ENCODE data around the gene SNCB. TPM values are rescaled to one million over a fixed set of nuclear protein-coding genes. Genes with fewer than 3 reads are reported as not detected.

The SNCB gene
- total and polyA plus RNA-seq, 2 of the 8 experiments (the other 6 are each of a cell fraction or from before 2014, with no cell fraction given), result 4.2 to 5.9 TPM

DNA sequence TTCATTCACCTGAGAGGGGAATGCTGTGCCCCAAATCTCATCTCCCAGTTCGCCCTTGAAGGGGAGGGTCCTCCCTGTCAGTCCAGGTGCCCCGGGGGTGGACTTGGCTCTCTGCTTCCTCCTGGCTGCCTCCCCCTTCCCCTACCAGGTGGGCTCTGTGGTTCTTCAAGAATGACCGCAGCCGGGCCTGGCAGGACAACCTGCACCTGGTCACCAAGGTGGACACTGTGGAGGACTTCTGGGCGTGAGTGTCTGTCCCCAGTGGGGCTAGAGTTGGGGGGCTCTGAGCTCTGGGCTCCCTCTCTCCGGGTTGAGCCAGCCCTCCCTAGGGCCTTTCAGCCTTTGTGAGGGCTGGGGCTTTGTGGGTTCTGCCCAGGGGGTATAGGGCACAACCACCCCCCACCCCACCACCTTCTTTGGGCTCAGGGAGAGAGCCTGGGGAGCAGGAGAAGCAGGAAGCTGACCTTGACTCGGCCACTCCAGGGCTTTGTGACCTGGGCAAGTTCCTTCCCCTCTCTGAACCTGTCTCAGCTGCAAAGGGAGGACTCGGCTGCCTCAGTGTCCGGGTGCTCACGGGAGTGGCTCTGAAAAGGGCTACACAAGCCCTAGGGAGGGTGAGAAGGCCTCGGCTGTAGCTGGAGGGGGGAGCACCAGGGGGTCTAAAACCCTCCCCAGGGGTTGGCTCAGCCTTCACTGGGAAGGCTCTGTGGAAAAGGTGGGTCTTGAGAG, 13.3 kb upstream of the SNCB start:
- H3K79me2 ChIP-seq (ENCODE audit: control insufficient read depth in 1 of 2, insufficient read depth in 2 of 2, low read length in 2 of 2), result peaks cover 0 to 4% of the 10 kb centered on the region in 2 experiments; a peak in 1 of 4 replicates
- H2BK12ac ChIP-seq (ENCODE audit: low read depth, low read length), result no peak overlapping the region
- TF ChIP-seq POU5F1 (IDR thresholded peaks at IDR 0.05; ENCODE audit: low read depth, low read length) (no peak), FOSL1 (IDR thresholded peaks at IDR 0.05; ENCODE audit: insufficient read depth, low read depth, low read length) (no peak), TAF7 (optimal IDR thresholded peaks at IDR 0.05; ENCODE audit: borderline replicate concordance, low read depth, low read length) (no peak), PHF8 (conservative IDR thresholded peaks at IDR 0.05; ENCODE audit: low read depth, low read length) (no peak), KDM4A (IDR thresholded peaks at IDR 0.05; ENCODE audit: low read depth, low read length, severe bottlenecking) (no peak), BACH1 (IDR thresholded peaks at IDR 0.05; ENCODE audit: low read length) (no peak), EGR1 (IDR thresholded peaks at IDR 0.05; ENCODE audit: borderline replicate concordance, low read depth, low read length) (no peak), CBX8 (IDR thresholded peaks at IDR 0.05; ENCODE audit: borderline replicate concordance, low read depth, low read length) (no peak), TAF1 (IDR thresholded peaks at IDR 0.05; ENCODE audit: low read depth, low read length) (no peak), TBP (IDR thresholded peaks at IDR 0.05; ENCODE audit: low read depth, low read length) (no peak), CHD1 (IDR thresholded peaks at IDR 0.05; ENCODE audit: low read depth, low read length) (no peak), JUN (IDR thresholded peaks at IDR 0.05; ENCODE audit: low read depth, low read length) (no peak), SUZ12 (IDR thresholded peaks at IDR 0.05; ENCODE audit: low read length) (no peak)

More for the DNA sequence above, 13.3 kb upstream of the SNCB start:
- no peak overlapping the region for H2AK5ac ChIP-seq (ENCODE audit: low read depth, low read length)
- peaks cover 0 to 33% (median 23%) of the 10 kb centered on the region in 4 experiments; a peak in 6 of 7 replicates for H3K4me1 ChIP-seq (replicated peaks in 1 of 4; ENCODE audit: control insufficient read depth in 3 of 4, insufficient read depth in 4 of 4, low read length in 3 of 4)
- H4K5ac ChIP-seq (ENCODE audit: insufficient read length, low read depth, low read length), result no peak overlapping the region
- no peak overlapping the region for H2BK20ac ChIP-seq (ENCODE audit: low read length)
- WGBS, 2 experiments (ENCODE audit: extremely low coverage in 1 of 2, insufficient coverage in 1 of 2, insufficient read length in 1 of 2, insufficient replicate concordance in 2 of 2, low coverage in 1 of 2, low lambda C conversion rate in 2 of 2, missing lambda C conversion rate in 1 of 2), result 90% methylated on average over 9 of the region's 11 CpGs; no CpG with 5 or more reads in 1 of the 2 experiments
- H2AFZ ChIP-seq (ENCODE audit: low read length), result no peak overlapping the region
- 0 out of 2 replicates have a peak overlapping the region, but pooled peaks have one; percentile 24 for H2BK5ac ChIP-seq (ENCODE audit: low read depth, low read length)
- H2BK120ac ChIP-seq (replicated peaks; ENCODE audit: low read depth, low read length), result no peak overlapping the region
- H3K4me3 ChIP-seq (ENCODE audit: extremely low read depth in 1 of 4, insufficient read depth in 2 of 4, low read depth in 3 of 4, low read length in 4 of 4), result no peak overlapping the region
- ChIA-PET POLR2A (ENCODE audit: partially characterized antibody) (interaction anchor here (0.7 to 1.3 kb wide), 4 partner anchors 8 to 105 kb away, joined by 3 to 4 read pairs (median 3); no protein-coding TSS in a partner anchor), CTCF (ENCODE audit: partially characterized antibody) (interaction anchor here (0.9 to 4.4 kb wide), 4 partner anchors 13 to 70 kb away, joined by 4 to 14 read pairs (median 4); partner anchors contain the start of genes EIF4E1B and SNCB)
- H4K91ac ChIP-seq (replicated peaks; ENCODE audit: insufficient read length, low read length), result peak overlapping the region; percentile 84
- no peak overlapping the region for H3K56ac ChIP-seq (replicated peaks; ENCODE audit: insufficient read length, low read depth, low read length)
- peaks cover 7% of the 10 kb centered on the region; the same call in 1 of the 2 replicates for H3K23me2 ChIP-seq (ENCODE audit: low read depth, low read length)
- H4K8ac ChIP-seq (ENCODE audit: extremely low read depth, insufficient read depth, low read length), result peak overlapping the region; percentile 28; the same call in 1 of the 2 replicates
- H3K23ac ChIP-seq (ENCODE audit: insufficient read length), result no peak overlapping the region
- H3K4me2 ChIP-seq (ENCODE audit: insufficient read depth in 1 of 2, low read depth in 2 of 2, low read length in 2 of 2), result peak overlapping the region; percentile 18 to 45; a peak in 2 of 4 replicates
- no peaks in the 10 kb centered on the region for H3K36me3 ChIP-seq (ENCODE audit: control insufficient read depth in 2 of 4, insufficient read depth in 4 of 4, low read length in 3 of 4)
- no peak overlapping the region; the same call in 1 of the 2 replicates for H3K18ac ChIP-seq (ENCODE audit: extremely low read depth, low read length)
- no peak overlapping the region for H3K27ac ChIP-seq (ENCODE audit: low read depth, low read length)
- no peak overlapping the region for H2BK15ac ChIP-seq (ENCODE audit: low read length)
- H3K9me3 ChIP-seq (ENCODE audit: insufficient read depth in 2 of 2, low read depth in 1 of 2, low read length in 1 of 2), result no peaks in the 10 kb centered on the region
- H3K79me1 ChIP-seq (ENCODE audit: low read depth, low read length), result peaks cover 6% of the 10 kb centered on the region; the same call in 1 of the 2 replicates
- no peak overlapping the region for H3K9ac ChIP-seq (replicated peaks in 1 of 4; ENCODE audit: extremely low read depth in 1 of 4, low read depth in 3 of 4, low read length in 3 of 4)
- DNase-seq (ENCODE audit: low read depth in 1 of 2, low spot score in 2 of 2), result no peak
- peaks cover 2 to 3% of the 10 kb centered on the region in 2 experiments for H4K20me1 ChIP-seq (replicated peaks in 1 of 2; ENCODE audit: control insufficient read depth in 1 of 2, insufficient read depth in 2 of 2, low read length in 2 of 2)
- FAIRE-seq, result no peak
- H3K4ac ChIP-seq (replicated peaks; ENCODE audit: insufficient read length, low read depth, low read length), result no peak overlapping the region
- H3K14ac ChIP-seq (ENCODE audit: insufficient read length), result no peak overlapping the region
- no peaks in the 10 kb centered on the region; a peak in 1 of 7 replicates for H3K27me3 ChIP-seq (replicated peaks in 1 of 4; ENCODE audit: control insufficient read depth in 3 of 4, extremely low read depth in 1 of 4, insufficient read depth in 3 of 4, low read length in 3 of 4)
